Activated CD4-positive, alpha-beta T cell treated with anti-CD3 and anti-CD28 coated beads, Interleukin-2, amount 50 U/mL, for 48 hours (primary cell): ENCODE results near the gene TSHZ2.
"Not testable (repeated sequence)": the region's sequence is repeated elsewhere in the genome, so short reads cannot be mapped to it uniquely, and the experiment has no call there.

Source experiments
- DNase-seq, 2 experiments: peaks; one replicate each; pipeline ENCODE4 v3.0.0-alpha.2; 2020

Gene TSHZ2

GRCh38 chr20:53428588-53428987 is 456.4 kb downstream of the TSHZ2 start:
- no peak for DNase-seq

- DNase-seq = no peak
Observed at GRCh38 chr20:53428996-53429395, 456.8 kb downstream of the TSHZ2 start.

GRCh38 chr20:53434662-53435061 is 462.5 kb downstream of the TSHZ2 start:
- no peak for DNase-seq

GRCh38 chr20:53436927-53437326 is 464.8 kb downstream of the TSHZ2 start:
- DNase-seq = not testable (repeated sequence)

- no peak for DNase-seq
Observed at GRCh38 chr20:53438368-53438767, 466.2 kb downstream of the TSHZ2 start.

- DNase-seq = no peak
Observed at GRCh38 chr20:53439046-53439445, 466.9 kb downstream of the TSHZ2 start.

- no peak for DNase-seq
Observed at GRCh38 chr20:53439616-53440015, 467.5 kb downstream of the TSHZ2 start.

- DNase-seq = no peak
Observed at GRCh38 chr20:53444401-53445149, 472.4 kb downstream of the TSHZ2 start.

- DNase-seq = no peak
Observed at GRCh38 chr20:53445321-53445731, 473.2 kb downstream of the TSHZ2 start.

- no peak for DNase-seq
Observed at GRCh38 chr20:53445932-53446331, 473.8 kb downstream of the TSHZ2 start.

GRCh38 chr20:53447316-53447715 is 475.2 kb downstream of the TSHZ2 start:
- no peak for DNase-seq

- DNase-seq = no peak
Observed at GRCh38 chr20:53448426-53448825, 476.3 kb downstream of the TSHZ2 start.

GRCh38 chr20:53448875-53449274 is 476.7 kb downstream of the TSHZ2 start:
- no peak for DNase-seq

GRCh38 chr20:53453076-53453475 is 480.9 kb downstream of the TSHZ2 start:
- no peak for DNase-seq

- DNase-seq = no peak
Observed at GRCh38 chr20:53454675-53455276, 482.6 kb downstream of the TSHZ2 start.

GRCh38 chr20:53463101-53463972 is 491.2 kb downstream of the TSHZ2 start:
- no peak for DNase-seq

GRCh38 chr20:53466279-53466678 is 494.1 kb downstream of the TSHZ2 start:
- no peak for DNase-seq

- no peak for DNase-seq
Observed at GRCh38 chr20:53468587-53468986, 496.4 kb downstream of the TSHZ2 start.

- not testable (repeated sequence) for DNase-seq
Observed at GRCh38 chr20:53472859-53473258, 500.7 kb downstream of the TSHZ2 start.

- no peak for DNase-seq
Observed at GRCh38 chr20:53480913-53481312, 508.8 kb downstream of the TSHZ2 start.

- DNase-seq = no peak
Observed at GRCh38 chr20:53487461-53488200, 515.5 kb downstream of the TSHZ2 start.

GRCh38 chr20:53488775-53489272 is 516.7 kb downstream of the TSHZ2 start:
- no peak for DNase-seq

- DNase-seq = no peak
Observed at GRCh38 chr20:53489528-53489927, 517.4 kb downstream of the TSHZ2 start.
